HepG2 (cell line): ENCODE results near the gene LAP3. TPM values are rescaled to one million over a fixed set of nuclear protein-coding genes. Genes with fewer than 3 reads are reported as not detected.

Experiments
- ATAC-seq: fragments of 200-7000 bp; cut with Tn5 transposase; 3 replicates; pipeline ENCODE4 v1.9.1; 2020; ENCODE audit warnings: mild to moderate bottlenecking, moderate library complexity
- BruUV-seq: library from RNA; stranded (reverse); fragments of 400-500 nt; replicated peaks from 2 replicates; lab custom pipeline; 2021; lab: Mats Ljungman, UMichigan
- CTCF ChIA-PET: fragments of 300-600 bp; formaldehyde crosslinking; extraction: SDS; loops from one replicate; lab custom pipeline; 2021; ENCODE audit warnings: low total read pairs, inconsistent platforms, low intra/inter-chr PET ratio; lab: Yijun Ruan, JAX
- POLR2A ChIA-PET: fragments of 350-600 bp; sonication (Branson Sonifier 250); formaldehyde crosslinking; loops from one replicate; lab custom pipeline; 2020; ENCODE audit warnings: antibody characterized with exemption, inconsistent platforms; lab: Yijun Ruan, JAX
- DNase-seq: peaks from one replicate; pipeline ENCODE4 v3.0.0-alpha.2; 2015; ENCODE audit warnings: low spot score
- FAIRE-seq: peaks from 3 replicates; lab custom pipeline; 2011; peaks lifted over from hg19 to GRCh38; lab: Jason Lieb, UNC
- H2AFZ ChIP-seq: one replicate; pipeline ENCODE4 v1.6.1; 2011; ENCODE audit warnings: low read length, inconsistent platforms
- H3K27ac ChIP-seq: fragments of 300-600 bp; 3 replicates; pipeline ENCODE4 v1.8.0; 2011; ENCODE audit warnings: mixed run types, mild to moderate bottlenecking, mixed read lengths, low read length, inconsistent platforms; ENCODE audit not compliant: insufficient read depth; ENCODE audit errors: extremely low read length
- H3K27me3 ChIP-seq, 2 experiments: fragments of 200-600 bp in 1 of 2; 2 replicates in 1 of 2; 3 replicates in 1 of 2; pipeline versions ENCODE4 v1.6.0 to v1.8.0; 2011; ENCODE audit warnings: low read length in 2 of 2, mild to moderate bottlenecking in 2 of 2, moderate library complexity in 2 of 2, inconsistent platforms in 1 of 2; ENCODE audit not compliant: insufficient read depth in 2 of 2, control insufficient read depth in 1 of 2
- H3K36me3 ChIP-seq, 2 experiments: fragments of 200-600 bp in 1 of 2; replicated peaks in 1 of 2; 2 replicates in 1 of 2; 3 replicates in 1 of 2; pipeline versions ENCODE4 v1.5.1 to v1.8.0; 2011; ENCODE audit warnings: low read length in 2 of 2, inconsistent platforms in 1 of 2; ENCODE audit not compliant: insufficient read depth in 2 of 2, control insufficient read depth in 1 of 2
- H3K4me1 ChIP-seq: 2 replicates; pipeline ENCODE4 v1.5.1; 2012; ENCODE audit warnings: low read length, inconsistent platforms; ENCODE audit not compliant: insufficient read depth
- H3K4me2 ChIP-seq: 2 replicates; pipeline ENCODE4 v1.6.0; 2011; ENCODE audit warnings: low read depth, low read length, inconsistent platforms
- H3K4me3 ChIP-seq, 3 experiments: fragments of 200-600 bp in 1 of 3; sonication (generic), shearing (Covaris generic) in 1 of 3; replicated peaks in 1 of 3; 2 replicates each; pipeline ENCODE4 v1.5.1; 2011 to 2016; ENCODE audit warnings: low read length in 3 of 3, inconsistent platforms in 2 of 3, low read depth in 2 of 3, mild to moderate bottlenecking in 2 of 3, control low read depth in 1 of 3, mixed read lengths in 1 of 3; ENCODE audit not compliant: insufficient read depth in 1 of 3
- H3K79me2 ChIP-seq: one replicate; pipeline ENCODE4 v1.6.1; 2011; ENCODE audit warnings: low read length, inconsistent platforms; ENCODE audit not compliant: insufficient read depth
- H3K9ac ChIP-seq: 2 replicates; pipeline ENCODE4 v1.6.0; 2011; ENCODE audit warnings: mild to moderate bottlenecking, low read depth, low read length, inconsistent platforms; ENCODE audit not compliant: insufficient read depth
- H3K9me3 ChIP-seq: 2 replicates; pipeline ENCODE4 v1.5.1; 2012; ENCODE audit warnings: mild to moderate bottlenecking, low read length
- H4K20me1 ChIP-seq: 2 replicates; pipeline ENCODE4 v1.6.0; 2011; ENCODE audit warnings: inconsistent platforms, mild to moderate bottlenecking, low read length, moderate library complexity; ENCODE audit not compliant: insufficient read depth
- FOSL2 ChIP-seq: sonication (generic); formaldehyde crosslinking; IDR thresholded peaks from 2 replicates; pipeline ENCODE4 v1.4.0; 2020; ENCODE audit warnings: missing genetic modification reagents
- HNRNPH1 ChIP-seq: fragments of 200-400 bp; formaldehyde crosslinking; optimal IDR thresholded peaks from 2 replicates; pipeline ENCODE3; 2017; ENCODE audit warnings: mild to moderate bottlenecking, low read depth, low read length
- PTBP1 ChIP-seq: fragments of 200-400 bp; formaldehyde crosslinking; IDR thresholded peaks from 2 replicates; pipeline ENCODE4 v1.6.1; 2018; ENCODE audit warnings: low read length, low read depth; ENCODE audit not compliant: poor library complexity, severe bottlenecking
- ZBTB33 ChIP-seq: sonication (generic); formaldehyde crosslinking; IDR thresholded peaks from 2 replicates; pipeline ENCODE4 v1.4.0; 2020; ENCODE audit warnings: missing genetic modification reagents
- WGBS: methylation state at CpG from one replicate; pipeline ENCODE4 v1.1.6; 2017; ENCODE audit warnings: low lambda C conversion rate; 5-methylcytosine and 5-hydroxymethylcytosine counted together
- in situ Hi-C: cut with HindIII; loops from 2 replicates; pipeline ENCODE4 v1.10.0; 2017; ENCODE audit warnings: low pct_unique_long_range_greater_than_20kb; ENCODE audit not compliant: extremely low pct_ligation_motif_present
- intact Hi-C: fragments of 100-400 bp; cut with micrococcal nuclease; formaldehyde crosslinking; loops from one replicate; pipeline ENCODE4 v1.10.0; 2022; ENCODE audit not compliant: unreplicated experiment
- polyA plus RNA-seq, 8 experiments: library from polyadenylated mRNA; depleted of rRNA in 3 of 8; stranded (reverse) in 7 of 8; unstranded in 1 of 8; fragments of >200 nt; fragmentation: Illumina TruSeq in 4 of 8; extraction: Trizol in 4 of 8; gene quantifications; 2 replicates each; pipeline versions ENCODE4 v1.2.1 to v1.2.3, GENCODE V29; 2011 to 2016; ENCODE audit warnings: low read depth in 4 of 8, missing spikeins in 1 of 8, mixed read lengths in 1 of 8; ENCODE audit not compliant: insufficient read depth in 1 of 8
- total RNA-seq, 5 experiments: library from RNA; depleted of rRNA; stranded (reverse); fragments of >200 nt; fragmentation: Illumina TruSeq; extraction: Trizol; gene quantifications; 2 replicates each; pipeline ENCODE4 v1.2.3, GENCODE V29; 2016; ENCODE audit warnings: low read depth in 1 of 5
- TF ChIP-seq, protein P1 (sequence below): sonication (generic); formaldehyde crosslinking; IDR thresholded peaks from 2 replicates; pipeline ENCODE4 v1.9.0; 2022; ENCODE audit warnings: low read depth, missing genetic modification reagents
- TF ChIP-seq, protein P2 (sequence below): sonication (generic); formaldehyde crosslinking; IDR thresholded peaks from 2 replicates; pipeline ENCODE4 v1.5.1; 2020; ENCODE audit warnings: mild to moderate bottlenecking, missing genetic modification reagents, borderline replicate concordance

LAP3 gene
- total and polyA plus RNA-seq, 2 of the 13 experiments (the other 11 are each of a cell fraction or from before 2014, with no cell fraction given) = 106 to 125 TPM

GRCh38 chr4:17561195-17561909 is 15.6 kb upstream of the LAP3 start:
- FAIRE-seq (no peak), DNase-seq (no peak), ATAC-seq (no peak)
- Histone ChIP-seq H3K9ac (no peak overlapping the region), H4K20me1 (no peaks in the 10 kb centered on the region), H3K4me1 (peaks cover 61% of the 10 kb centered on the region), H3K36me3 (no peaks in the 10 kb centered on the region), H3K4me2 (no peak overlapping the region), H3K9me3 (no peaks in the 10 kb centered on the region), H3K27me3 (no peaks in the 10 kb centered on the region), H3K4me3 (no peak overlapping the region), H3K27ac (peak overlapping the region; percentile 23), H3K79me2 (no peaks in the 10 kb centered on the region), H2AFZ (no peak overlapping the region)
- no TSS peak for BruUV-seq
- intact Hi-C loops (no loop called here), in situ Hi-C loops (loop anchor here (25.0 kb wide), 1 partner anchor 451 kb away; the partner anchor contains the start of gene LCORL)
- TF ChIP-seq HNRNPH1 = no peak
- TF ChIP-seq PTBP1 = no peak
- peak; percentile 50; the same call in 1 of the 2 replicates for TF ChIP-seq FOSL2 (CRISPR knock-in tag)
- TF ChIP-seq, protein P1, sequence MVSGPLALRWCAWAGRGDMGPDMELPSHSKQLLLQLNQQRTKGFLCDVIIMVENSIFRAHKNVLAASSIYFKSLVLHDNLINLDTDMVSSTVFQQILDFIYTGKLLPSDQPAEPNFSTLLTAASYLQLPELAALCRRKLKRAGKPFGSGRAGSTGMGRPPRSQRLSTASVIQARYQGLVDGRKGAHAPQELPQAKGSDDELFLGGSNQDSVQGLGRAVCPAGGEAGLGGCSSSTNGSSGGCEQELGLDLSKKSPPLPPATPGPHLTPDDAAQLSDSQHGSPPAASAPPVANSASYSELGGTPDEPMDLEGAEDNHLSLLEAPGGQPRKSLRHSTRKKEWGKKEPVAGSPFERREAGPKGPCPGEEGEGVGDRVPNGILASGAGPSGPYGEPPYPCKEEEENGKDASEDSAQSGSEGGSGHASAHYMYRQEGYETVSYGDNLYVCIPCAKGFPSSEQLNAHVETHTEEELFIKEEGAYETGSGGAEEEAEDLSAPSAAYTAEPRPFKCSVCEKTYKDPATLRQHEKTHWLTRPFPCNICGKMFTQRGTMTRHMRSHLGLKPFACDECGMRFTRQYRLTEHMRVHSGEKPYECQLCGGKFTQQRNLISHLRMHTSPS (CRISPR knock-in tag) = 0 out of 2 replicates have a peak, but pooled peaks have one; percentile 18
- 91% methylated on average over 7 of the region's 8 CpGs for WGBS
- POLR2A ChIA-PET = interaction anchor here (0.9 to 5.2 kb wide), 4 partner anchors 9 to 16 kb away, joined by 3 to 49 read pairs (median 14); partner anchors contain the start of gene LAP3
- CTCF ChIA-PET = no interaction called here

DNA sequence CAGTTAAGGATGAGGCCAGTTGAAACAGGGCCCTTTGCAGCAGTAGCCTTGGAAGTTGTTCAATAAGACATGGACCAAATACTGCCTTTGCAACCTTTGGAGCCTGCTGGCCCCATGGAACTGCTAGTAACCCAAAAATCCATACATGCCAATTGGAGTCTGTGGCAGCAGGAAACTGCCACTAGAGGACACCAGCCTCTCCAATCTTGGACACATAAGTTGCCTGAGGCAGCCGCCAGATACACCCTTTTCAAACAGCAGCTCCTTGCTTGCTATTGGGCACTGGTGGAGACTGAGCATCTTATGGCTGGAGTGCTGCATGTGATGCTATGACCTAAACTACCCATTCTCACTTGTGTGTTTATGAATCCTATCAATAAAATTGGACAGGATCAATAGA is 14.8 kb upstream of the LAP3 start:
- Histone ChIP-seq H3K79me2 (no peaks in the 10 kb centered on the region), H2AFZ (no peak overlapping the region), H3K9me3 (no peaks in the 10 kb centered on the region), H3K27ac (no peak overlapping the region), H3K36me3 (no peaks in the 10 kb centered on the region), H3K4me1 (peaks cover 61% of the 10 kb centered on the region), H4K20me1 (no peaks in the 10 kb centered on the region), H3K4me3 (no peak overlapping the region), H3K9ac (no peak overlapping the region), H3K27me3 (no peaks in the 10 kb centered on the region), H3K4me2 (no peak overlapping the region)
- DNase-seq (peak; percentile 46), FAIRE-seq (peak; percentile 23), ATAC-seq (peak; percentile 16)
- ChIA-PET POLR2A (interaction anchor here (5.2 kb wide), 1 partner anchor 15 kb away, joined by 49 read pairs; the partner anchor contains the start of gene LAP3), CTCF (no interaction called here)
- in situ Hi-C loops (loop anchor here (25.0 kb wide), 1 partner anchor 450 kb away; the partner anchor contains the start of gene LCORL), intact Hi-C loops (no loop called here)
- no CpG with 5 or more reads among the region's 1 CpG for WGBS
- BruUV-seq = no TSS peak
- peak; percentile 68; the same call in 1 of the 2 replicates for TF ChIP-seq ZBTB33 (CRISPR knock-in tag)
- TF ChIP-seq, protein P2, sequence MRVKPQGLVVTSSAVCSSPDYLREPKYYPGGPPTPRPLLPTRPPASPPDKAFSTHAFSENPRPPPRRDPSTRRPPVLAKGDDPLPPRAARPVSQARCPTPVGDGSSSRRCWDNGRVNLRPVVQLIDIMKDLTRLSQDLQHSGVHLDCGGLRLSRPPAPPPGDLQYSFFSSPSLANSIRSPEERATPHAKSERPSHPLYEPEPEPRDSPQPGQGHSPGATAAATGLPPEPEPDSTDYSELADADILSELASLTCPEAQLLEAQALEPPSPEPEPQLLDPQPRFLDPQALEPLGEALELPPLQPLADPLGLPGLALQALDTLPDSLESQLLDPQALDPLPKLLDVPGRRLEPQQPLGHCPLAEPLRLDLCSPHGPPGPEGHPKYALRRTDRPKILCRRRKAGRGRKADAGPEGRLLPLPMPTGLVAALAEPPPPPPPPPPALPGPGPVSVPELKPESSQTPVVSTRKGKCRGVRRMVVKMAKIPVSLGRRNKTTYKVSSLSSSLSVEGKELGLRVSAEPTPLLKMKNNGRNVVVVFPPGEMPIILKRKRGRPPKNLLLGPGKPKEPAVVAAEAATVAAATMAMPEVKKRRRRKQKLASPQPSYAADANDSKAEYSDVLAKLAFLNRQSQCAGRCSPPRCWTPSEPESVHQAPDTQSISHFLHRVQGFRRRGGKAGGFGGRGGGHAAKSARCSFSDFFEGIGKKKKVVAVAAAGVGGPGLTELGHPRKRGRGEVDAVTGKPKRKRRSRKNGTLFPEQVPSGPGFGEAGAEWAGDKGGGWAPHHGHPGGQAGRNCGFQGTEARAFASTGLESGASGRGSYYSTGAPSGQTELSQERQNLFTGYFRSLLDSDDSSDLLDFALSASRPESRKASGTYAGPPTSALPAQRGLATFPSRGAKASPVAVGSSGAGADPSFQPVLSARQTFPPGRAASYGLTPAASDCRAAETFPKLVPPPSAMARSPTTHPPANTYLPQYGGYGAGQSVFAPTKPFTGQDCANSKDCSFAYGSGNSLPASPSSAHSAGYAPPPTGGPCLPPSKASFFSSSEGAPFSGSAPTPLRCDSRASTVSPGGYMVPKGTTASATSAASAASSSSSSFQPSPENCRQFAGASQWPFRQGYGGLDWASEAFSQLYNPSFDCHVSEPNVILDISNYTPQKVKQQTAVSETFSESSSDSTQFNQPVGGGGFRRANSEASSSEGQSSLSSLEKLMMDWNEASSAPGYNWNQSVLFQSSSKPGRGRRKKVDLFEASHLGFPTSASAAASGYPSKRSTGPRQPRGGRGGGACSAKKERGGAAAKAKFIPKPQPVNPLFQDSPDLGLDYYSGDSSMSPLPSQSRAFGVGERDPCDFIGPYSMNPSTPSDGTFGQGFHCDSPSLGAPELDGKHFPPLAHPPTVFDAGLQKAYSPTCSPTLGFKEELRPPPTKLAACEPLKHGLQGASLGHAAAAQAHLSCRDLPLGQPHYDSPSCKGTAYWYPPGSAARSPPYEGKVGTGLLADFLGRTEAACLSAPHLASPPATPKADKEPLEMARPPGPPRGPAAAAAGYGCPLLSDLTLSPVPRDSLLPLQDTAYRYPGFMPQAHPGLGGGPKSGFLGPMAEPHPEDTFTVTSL (CRISPR knock-in tag) = 0 out of 2 replicates have a peak, but pooled peaks have one; percentile 23
